Prostate gland (tissue), 2 donors: ENCODE results near the gene PSTPIP1. TPM values are rescaled to one million over a fixed set of nuclear protein-coding genes. Genes with fewer than 3 reads are reported as not detected.
A peak's percentile ranks its signal among the peaks of the same experiment; 100 is the strongest.

Source experiments
- DNase-seq: peaks from one replicate; pipeline ENCODE4 v3.0.0-alpha.2; 2019; ENCODE audit warnings: low spot score
- H3K27ac ChIP-seq, 2 donors: fragments of 200-600 bp; sonication (generic); 2 replicates each; pipeline ENCODE4 v1.5.1; 2017 to 2019
- H3K27me3 ChIP-seq: fragments of 200-600 bp; sonication (generic); replicated peaks from 2 replicates; pipeline ENCODE4 v1.5.1; 2019; ENCODE audit not compliant: insufficient read depth
- H3K36me3 ChIP-seq, 2 donors: fragments of 200-600 bp; sonication (generic); 1 replicate in 1 of 2; 2 replicates in 1 of 2; pipeline versions ENCODE4 v1.5.1 to v1.8.1; 2017 to 2019
- H3K4me1 ChIP-seq: fragments of 200-600 bp; sonication (generic); replicated peaks from 2 replicates; pipeline ENCODE4 v1.5.1; 2019
- H3K4me3 ChIP-seq, 2 donors: fragments of 200-600 bp; sonication (generic); 2 replicates each; pipeline ENCODE4 v1.5.1; 2017 to 2019
- H3K9me3 ChIP-seq: fragments of 200-600 bp; sonication (generic); 2 replicates; pipeline ENCODE4 v1.5.1; 2017
- CTCF ChIP-seq, 4 experiments: fragments of 200-600 bp in 2 of 4; fragments of 450-650 bp in 2 of 4; sonication (generic) in 2 of 4; IDR thresholded peaks; 1 replicate in 3 of 4; 2 replicates in 1 of 4; pipeline ENCODE4 v1.5.1; 2016 to 2019; ENCODE audit warnings: antibody characterized with exemption in 4 of 4, mild to moderate bottlenecking in 2 of 4, moderate library complexity in 2 of 4
- POLR2A ChIP-seq: fragments of 450-650 bp; IDR thresholded peaks from one replicate; pipeline ENCODE4 v1.6.1; 2016; ENCODE audit warnings: antibody characterized with exemption, mild to moderate bottlenecking
- POLR2AphosphoS5 ChIP-seq: sonication (generic); formaldehyde crosslinking; IDR thresholded peaks from one replicate; pipeline ENCODE4 v1.6.1; 2017; ENCODE audit warnings: antibody characterized with exemption
- WGBS: methylation state at CpG from one replicate; pipeline ENCODE4 v1.1.5; 2018; 5-methylcytosine and 5-hydroxymethylcytosine counted together
- intact Hi-C: fragments of 100-400 bp; cut with DNase I; formaldehyde crosslinking; loops from one replicate; pipeline ENCODE4 v1.14.2; 2022
- total RNA-seq, 2 donors: library from RNA; depleted of rRNA; stranded (reverse); fragments of >200 nt; gene quantifications; one replicate each; pipeline ENCODE4 v1.1.0, GENCODE V29; 2016

The PSTPIP1 gene
- total RNA-seq, 2 donors from 2014 or later: 2.1 to 7.0 TPM

- no peak overlapping the region for H3K27ac ChIP-seq
- WGBS: 31% methylated on average over 17 of the region's 17 CpGs
- peaks cover 3% of the 10 kb centered on the region for H3K27me3 ChIP-seq
- TF ChIP-seq CTCF (IDR thresholded peaks at IDR 0.05) (peak; percentile 69 to 88 (median 82)), POLR2A (no peak), POLR2AphosphoS5 (no peak)
- no peaks in the 10 kb centered on the region for H3K36me3 ChIP-seq
- H3K4me1 ChIP-seq: no peaks in the 10 kb centered on the region
- peak; percentile 42 for DNase-seq
- H3K9me3 ChIP-seq: no peaks in the 10 kb centered on the region
- intact Hi-C loops: loop anchor here (5.0 kb wide), 1 partner anchor 518 kb away; no protein-coding TSS in a partner anchor
- H3K4me3 ChIP-seq: no peak overlapping the region
Measured at GRCh38 chr15:77024273-77025082, 29.6 kb downstream of the PSTPIP1 start.

- no peaks in the 10 kb centered on the region for H3K9me3 ChIP-seq
- peaks cover 3% of the 10 kb centered on the region for H3K27me3 ChIP-seq
- 92% methylated on average over 14 of the region's 15 CpGs for WGBS
- H3K36me3 ChIP-seq: no peaks in the 10 kb centered on the region
- DNase-seq: no peak
- no peak overlapping the region for H3K27ac ChIP-seq
- no peaks in the 10 kb centered on the region for H3K4me1 ChIP-seq
- no peak overlapping the region for H3K4me3 ChIP-seq
- intact Hi-C loops: no loop called here
- TF ChIP-seq POLR2AphosphoS5 (no peak), CTCF (IDR thresholded peaks at IDR 0.05) (no peak), POLR2A (no peak)
Measured at GRCh38 chr15:77025083-77025901, 30.4 kb downstream of the PSTPIP1 start.

GRCh38 chr15:77025941-77026411, 31.1 kb downstream of the PSTPIP1 start:
- TF ChIP-seq POLR2A (no peak), CTCF (IDR thresholded peaks at IDR 0.05) (no peak), POLR2AphosphoS5 (no peak)
- intact Hi-C loops: no loop called here

GRCh38 chr15:77026501-77027110, 31.7 kb downstream of the PSTPIP1 start:
- TF ChIP-seq POLR2A (no peak), CTCF (IDR thresholded peaks at IDR 0.05) (no peak), POLR2AphosphoS5 (no peak)
- H3K27me3 ChIP-seq: peaks cover 3% of the 10 kb centered on the region
- H3K4me1 ChIP-seq: no peaks in the 10 kb centered on the region
- no peak for DNase-seq
- H3K4me3 ChIP-seq: no peak overlapping the region
- no peak overlapping the region for H3K27ac ChIP-seq
- no peaks in the 10 kb centered on the region for H3K36me3 ChIP-seq
- WGBS: 84% methylated on average over 12 of the region's 12 CpGs
- intact Hi-C loops: no loop called here
- H3K9me3 ChIP-seq: no peaks in the 10 kb centered on the region

More at GRCh38 chr15:77025941-77026411, 31.1 kb downstream of the PSTPIP1 start:
- no peak overlapping the region for H3K27ac ChIP-seq
- no peaks in the 10 kb centered on the region for H3K36me3 ChIP-seq
- WGBS: 89% methylated on average over 4 of the region's 4 CpGs
- H3K4me3 ChIP-seq: no peak overlapping the region
- no peaks in the 10 kb centered on the region for H3K9me3 ChIP-seq
- H3K27me3 ChIP-seq: peaks cover 3% of the 10 kb centered on the region
- no peak for DNase-seq
- no peaks in the 10 kb centered on the region for H3K4me1 ChIP-seq
